Measurements from ENCODE around the gene GGN.
A peak's percentile ranks its signal among the peaks of the same experiment; 100 is the strongest.

GGN gene

GRCh38 chr19:38386300-38386970 is 1.4 kb downstream of the GGN start:
- no peak for DNase-seq
- TF ChIP-seq POLR2A (IDR thresholded peaks at IDR 0.05; ENCODE audit: low read length): no peak
- no peak for TF ChIP-seq GATA1 (IDR thresholded peaks at IDR 0.05; ENCODE audit: low read depth, low read length)

GRCh38 chr19:38385804-38386257 is 2.0 kb downstream of the GGN start:
- TF ChIP-seq POLR2A (IDR thresholded peaks at IDR 0.05; ENCODE audit: low read length) (no peak), GATA1 (IDR thresholded peaks at IDR 0.05; ENCODE audit: low read depth, low read length) (no peak)
- no peak for DNase-seq

DNA sequence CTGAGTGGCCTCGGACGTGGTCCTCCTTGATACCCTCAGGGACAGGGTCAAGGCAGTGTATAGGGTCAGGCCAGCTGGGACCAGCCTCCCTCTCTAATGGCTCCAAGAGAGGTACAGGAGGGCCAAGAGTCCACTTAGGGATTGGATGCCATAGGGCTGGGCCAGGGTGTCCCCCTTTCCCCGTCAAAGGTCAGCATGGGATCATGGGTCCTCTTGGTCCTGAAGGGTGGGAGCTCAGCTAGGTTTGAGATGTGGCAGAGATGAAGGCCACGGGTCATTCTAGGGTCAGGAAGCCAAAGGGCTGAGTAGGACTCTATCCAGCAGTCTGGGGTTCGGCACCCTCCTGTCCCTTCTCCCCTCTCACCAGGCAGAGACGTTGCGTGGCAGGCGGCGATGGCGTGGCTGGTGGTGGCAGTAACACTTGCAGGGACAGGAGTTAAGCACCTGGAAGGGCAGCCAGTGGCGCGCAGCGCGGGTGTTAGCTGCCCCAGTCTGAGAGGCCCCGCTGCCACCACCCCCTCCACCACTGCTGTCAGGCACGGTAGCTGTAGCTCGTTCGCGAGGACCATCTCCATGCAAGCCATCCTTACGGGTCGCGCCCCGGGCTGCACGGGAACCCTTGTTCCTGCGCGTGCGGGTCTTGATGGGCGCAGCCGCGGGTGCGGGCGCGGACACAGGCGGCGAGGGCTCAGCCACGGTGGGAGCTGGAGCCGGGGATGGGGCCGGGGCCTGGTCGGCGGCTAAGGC is 2.6 kb downstream of the GGN start:
- no peak for DNase-seq
- TF ChIP-seq GATA1 (IDR thresholded peaks at IDR 0.05; ENCODE audit: low read depth, low read length) (no peak), POLR2A (IDR thresholded peaks at IDR 0.05; ENCODE audit: low read length) (no peak)

DNA sequence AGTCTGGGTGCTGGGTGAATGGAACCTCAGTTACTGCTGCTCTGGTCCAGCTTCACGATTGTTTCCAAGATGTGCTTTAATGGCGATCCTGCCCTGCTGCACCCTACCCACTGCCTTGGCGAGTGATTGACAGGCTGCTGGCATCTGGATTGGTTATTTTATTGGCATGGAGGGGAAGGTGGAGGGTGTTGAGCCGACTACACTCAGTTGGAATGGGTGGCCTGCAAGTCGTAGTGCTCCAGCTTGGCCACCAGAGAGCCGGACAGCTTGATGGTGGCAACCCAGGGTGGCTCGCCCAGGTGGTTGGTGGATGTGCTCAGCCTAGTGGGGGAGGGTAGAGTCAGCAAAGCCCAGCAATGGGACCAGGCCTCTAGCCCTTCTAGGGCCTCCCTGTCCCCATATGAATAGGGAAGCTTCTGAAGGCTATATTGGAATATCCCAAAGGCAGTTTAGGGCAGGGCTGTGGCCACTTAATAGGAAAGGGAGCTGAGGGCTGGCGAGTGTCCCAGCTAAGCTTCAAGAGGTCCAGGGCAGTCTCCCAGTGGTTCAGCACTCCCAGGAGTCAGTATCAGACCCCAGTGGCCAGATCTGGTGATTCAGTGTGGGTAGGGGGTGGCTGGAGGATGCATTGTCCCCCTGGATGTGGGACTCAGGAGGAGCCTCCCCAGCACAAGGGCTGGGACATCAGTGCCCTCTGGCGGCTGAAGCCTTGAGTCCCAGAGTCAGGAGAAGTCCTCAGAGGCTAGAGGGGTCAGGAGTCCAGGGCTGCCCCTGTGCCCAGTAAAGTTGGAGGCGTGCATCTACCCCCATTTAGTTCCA is 3.4 kb downstream of the GGN start:
- TF ChIP-seq POLR2A (IDR thresholded peaks at IDR 0.05; ENCODE audit: low read length): peak; percentile 25
- TF ChIP-seq GATA1 (IDR thresholded peaks at IDR 0.05; ENCODE audit: low read depth, low read length): no peak
- no peak for DNase-seq

DNA sequence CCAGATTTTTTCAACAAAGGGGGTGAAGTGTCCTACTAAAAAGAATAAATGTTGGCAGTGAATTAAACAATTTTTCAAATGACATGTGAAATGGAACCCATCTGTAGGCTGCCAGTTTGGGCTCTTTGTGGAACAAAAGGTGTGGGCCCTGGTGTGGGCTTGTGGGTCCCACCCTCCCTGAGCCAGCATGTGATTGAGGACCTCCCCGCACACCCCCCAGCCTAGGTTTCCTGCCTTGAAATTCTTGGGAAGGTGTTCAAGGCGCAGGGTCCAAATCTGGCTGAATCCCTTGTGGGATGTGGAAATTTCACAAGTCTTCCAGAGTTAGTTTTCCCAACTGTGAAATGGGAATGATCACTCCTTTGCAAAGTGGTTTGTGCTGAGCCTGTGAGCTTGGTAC is 4.1 kb downstream of the GGN start:
- TF ChIP-seq POLR2A (IDR thresholded peaks at IDR 0.05; ENCODE audit: low read length) (no peak), GATA1 (IDR thresholded peaks at IDR 0.05; ENCODE audit: low read depth, low read length) (no peak)
- no peak for DNase-seq

DNA sequence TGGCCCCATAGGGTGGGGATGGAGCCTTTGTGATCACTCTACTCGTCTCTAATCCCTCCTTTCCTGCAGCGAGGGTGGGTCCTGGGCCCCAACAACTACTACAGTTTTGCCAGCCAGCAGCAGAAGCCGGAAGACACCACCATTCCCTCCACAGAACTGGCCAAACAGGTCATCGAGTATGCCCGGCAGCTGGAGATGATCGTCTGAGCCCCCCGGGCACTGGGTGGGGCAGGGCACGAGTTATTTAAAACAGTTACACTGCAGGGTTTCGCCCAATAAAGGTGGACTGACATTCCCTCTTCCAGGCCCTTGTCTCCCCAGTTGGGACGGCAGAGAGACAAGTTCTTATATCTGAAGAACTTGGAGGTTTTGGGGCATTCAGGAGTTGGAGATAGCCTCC is 4.7 kb downstream of the GGN start:
- no peak for TF ChIP-seq POLR2A (IDR thresholded peaks at IDR 0.05; ENCODE audit: low read length)
- no peak for TF ChIP-seq GATA1 (IDR thresholded peaks at IDR 0.05; ENCODE audit: low read depth, low read length)
- no peak for DNase-seq

DNA sequence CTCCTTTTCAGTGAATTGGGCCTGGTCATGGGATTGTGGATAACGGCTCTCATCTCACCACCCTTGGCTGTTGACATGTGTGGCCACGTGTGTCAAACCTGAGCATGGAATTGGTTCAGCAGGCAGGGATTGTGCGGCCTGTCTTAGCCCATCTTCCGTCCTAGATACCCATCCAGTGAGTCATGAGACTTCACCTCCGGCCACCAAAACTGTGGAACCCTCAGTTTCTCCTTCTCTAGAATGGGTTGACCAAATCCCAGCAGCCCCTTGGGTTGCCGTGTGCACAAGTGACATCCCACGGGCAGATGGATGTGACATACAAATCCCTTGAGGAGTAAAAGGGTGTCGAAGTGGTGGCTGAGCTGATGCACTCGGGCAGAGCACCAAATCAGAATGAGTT is 6.7 kb downstream of the GGN start:
- TF ChIP-seq GATA1 (IDR thresholded peaks at IDR 0.05; ENCODE audit: low read depth, low read length): no peak
- no peak for TF ChIP-seq POLR2A (IDR thresholded peaks at IDR 0.05; ENCODE audit: low read length)
- DNase-seq: no peak

DNA sequence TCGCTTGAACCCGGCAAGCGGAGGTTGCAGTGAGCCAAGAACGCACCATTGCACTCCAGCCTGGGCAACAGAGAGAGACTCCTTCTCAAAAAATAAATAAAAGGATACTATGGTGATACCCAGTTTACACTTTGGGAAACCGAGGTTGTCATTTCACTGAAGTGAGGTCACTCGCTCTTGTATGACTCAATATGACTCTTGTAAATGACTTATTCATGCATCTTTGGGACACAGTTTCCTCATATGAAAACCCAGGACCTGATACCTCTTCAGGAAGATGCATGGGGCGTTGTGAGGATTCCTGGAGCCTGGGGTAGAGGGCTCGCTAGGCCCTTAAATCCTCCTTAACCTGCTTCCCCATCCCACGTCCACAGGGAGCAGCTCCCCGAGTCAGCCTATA is 9.0 kb downstream of the GGN start:
- DNase-seq: no peak
- TF ChIP-seq POLR2A (IDR thresholded peaks at IDR 0.05; ENCODE audit: low read length) (no peak), GATA1 (IDR thresholded peaks at IDR 0.05; ENCODE audit: low read depth, low read length) (no peak)

- TF ChIP-seq GATA1 (IDR thresholded peaks at IDR 0.05; ENCODE audit: low read depth, low read length) (no peak), POLR2A (IDR thresholded peaks at IDR 0.05; ENCODE audit: low read length) (no peak)
- DNase-seq: no peak
These were observed 10.8 kb downstream of the GGN start for GRCh38 chr19:38377052-38377451.

GRCh38 chr19:38376576-38376975 is 11.3 kb downstream of the GGN start:
- TF ChIP-seq GATA1 (IDR thresholded peaks at IDR 0.05; ENCODE audit: low read depth, low read length): no peak
- TF ChIP-seq POLR2A (IDR thresholded peaks at IDR 0.05; ENCODE audit: low read length): no peak
- DNase-seq: no peak

- no peak for DNase-seq
- TF ChIP-seq POLR2A (IDR thresholded peaks at IDR 0.05; ENCODE audit: low read length) (no peak), GATA1 (IDR thresholded peaks at IDR 0.05; ENCODE audit: low read depth, low read length) (no peak)
These were observed 12.1 kb downstream of the GGN start for GRCh38 chr19:38375748-38376147.

- peak; percentile 80 to 84 for DNase-seq
- TF ChIP-seq POLR2A (IDR thresholded peaks at IDR 0.05; ENCODE audit: low read length) (no peak), GATA1 (IDR thresholded peaks at IDR 0.05; ENCODE audit: low read depth, low read length) (no peak)
These were observed 12.7 kb downstream of the GGN start for GRCh38 chr19:38375098-38375493.

GRCh38 chr19:38374332-38375097 is 13.3 kb downstream of the GGN start, which contains the start of gene PSMD8:
Gene PSMD8 (plus strand): TSS chr19:38374571. CDS start chr19:38374602, 31 bp downstream.
- TF ChIP-seq POLR2A (IDR thresholded peaks at IDR 0.05; ENCODE audit: low read length) (peak; percentile 96), GATA1 (IDR thresholded peaks at IDR 0.05; ENCODE audit: low read depth, low read length) (no peak)
- DNase-seq: peak; percentile 100

All from erythroblast (primary cell).